OCI-LY1 (cell line): Measurements from ENCODE around the gene GALT.

Source experiments
- EZH2 ChIP-seq: fragments of 200-600 bp; sonication (generic), shearing (Covaris generic); IDR thresholded peaks from 2 replicates; pipeline ENCODE4 v1.8.0; 2017; ENCODE audit warnings: borderline replicate concordance, mixed run types, mild to moderate bottlenecking, antibody characterized with exemption, low read length, moderate library complexity, mixed read lengths
- TF ChIP-seq, protein P1 (sequence below): fragments of 200-600 bp; sonication (generic), shearing (Covaris generic); IDR thresholded peaks from 2 replicates; pipeline ENCODE4 v1.5.1; 2017; ENCODE audit warnings: mild to moderate bottlenecking, antibody characterized with exemption, low read length, moderate library complexity, mixed read lengths

DNA sequence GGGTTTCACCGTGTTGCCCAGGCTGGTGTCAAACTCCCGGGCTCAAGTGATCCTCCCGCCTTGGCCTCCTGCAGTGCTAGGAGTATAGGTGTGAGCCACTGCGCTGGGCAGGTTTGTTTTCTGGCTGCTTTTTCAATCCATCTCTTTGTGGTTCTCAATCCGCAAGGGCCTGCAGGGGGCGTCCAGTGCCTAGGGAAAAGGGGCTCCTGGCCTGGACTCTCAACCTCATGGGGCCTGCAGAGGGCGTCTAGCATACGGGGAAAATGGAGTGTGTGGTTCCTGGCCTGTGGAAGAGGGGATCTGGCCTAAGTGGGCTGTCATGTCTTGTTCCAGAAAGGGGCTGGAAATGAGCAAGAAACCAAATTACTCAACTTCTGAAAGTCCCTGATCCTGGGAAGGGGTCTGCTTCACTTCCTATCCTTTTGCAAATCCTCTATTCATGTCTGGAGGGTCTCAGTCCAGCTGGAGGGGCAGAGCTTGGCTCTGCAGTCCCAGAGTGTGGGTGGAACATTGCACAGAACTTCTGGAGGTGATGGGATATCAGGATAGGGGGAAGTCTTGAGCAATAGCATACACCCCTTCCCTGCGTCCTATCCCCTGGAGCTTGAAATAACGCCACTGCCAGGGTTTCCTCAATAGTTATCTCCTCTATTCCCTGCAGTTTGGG, 28.7 kb downstream of the GALT start:
- TF ChIP-seq, protein P1, sequence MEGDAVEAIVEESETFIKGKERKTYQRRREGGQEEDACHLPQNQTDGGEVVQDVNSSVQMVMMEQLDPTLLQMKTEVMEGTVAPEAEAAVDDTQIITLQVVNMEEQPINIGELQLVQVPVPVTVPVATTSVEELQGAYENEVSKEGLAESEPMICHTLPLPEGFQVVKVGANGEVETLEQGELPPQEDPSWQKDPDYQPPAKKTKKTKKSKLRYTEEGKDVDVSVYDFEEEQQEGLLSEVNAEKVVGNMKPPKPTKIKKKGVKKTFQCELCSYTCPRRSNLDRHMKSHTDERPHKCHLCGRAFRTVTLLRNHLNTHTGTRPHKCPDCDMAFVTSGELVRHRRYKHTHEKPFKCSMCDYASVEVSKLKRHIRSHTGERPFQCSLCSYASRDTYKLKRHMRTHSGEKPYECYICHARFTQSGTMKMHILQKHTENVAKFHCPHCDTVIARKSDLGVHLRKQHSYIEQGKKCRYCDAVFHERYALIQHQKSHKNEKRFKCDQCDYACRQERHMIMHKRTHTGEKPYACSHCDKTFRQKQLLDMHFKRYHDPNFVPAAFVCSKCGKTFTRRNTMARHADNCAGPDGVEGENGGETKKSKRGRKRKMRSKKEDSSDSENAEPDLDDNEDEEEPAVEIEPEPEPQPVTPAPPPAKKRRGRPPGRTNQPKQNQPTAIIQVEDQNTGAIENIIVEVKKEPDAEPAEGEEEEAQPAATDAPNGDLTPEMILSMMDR = peak; percentile 90
- TF ChIP-seq EZH2 = no peak
